Sciatic nerve (tissue), 2 donors: ENCODE measurements around the gene RGS7. TPM values are rescaled to one million over a fixed set of nuclear protein-coding genes. Genes with fewer than 3 reads are reported as not detected.
"Not testable (repeated sequence)": the region's sequence is repeated elsewhere in the genome, so short reads cannot be mapped to it uniquely, and the experiment has no call there.

ENCODE experiments used
- ATAC-seq: fragments of 200-7000 bp; cut with Tn5 transposase; one replicate; pipeline ENCODE4 v1.9.1; 2020; ENCODE audit warnings: mild to moderate bottlenecking, moderate library complexity
- DNase-seq: peaks from one replicate; pipeline ENCODE4 v3.0.0-alpha.2; 2020; ENCODE audit warnings: low spot score
- intact Hi-C: fragments of 100-400 bp; cut with DNase I; formaldehyde crosslinking; loops from one replicate; pipeline ENCODE4 v1.14.2; 2022
- total RNA-seq: library from RNA; stranded (reverse); fragmentation: NEBNext Ultra II Directional; extraction: Animal tissue kit (Norgen Biotek cat#: 25700); gene quantifications from one replicate; pipeline ENCODE4 v1.2.1, GENCODE V29; 2021
- donor health status: DM: no; HTN: no; CAD: no.
- donor health status: DM: no; HTN: no; CAD: no.

Gene RGS7
- total RNA-seq, 1 donor from 2014 or later = 2.0 TPM

DNA sequence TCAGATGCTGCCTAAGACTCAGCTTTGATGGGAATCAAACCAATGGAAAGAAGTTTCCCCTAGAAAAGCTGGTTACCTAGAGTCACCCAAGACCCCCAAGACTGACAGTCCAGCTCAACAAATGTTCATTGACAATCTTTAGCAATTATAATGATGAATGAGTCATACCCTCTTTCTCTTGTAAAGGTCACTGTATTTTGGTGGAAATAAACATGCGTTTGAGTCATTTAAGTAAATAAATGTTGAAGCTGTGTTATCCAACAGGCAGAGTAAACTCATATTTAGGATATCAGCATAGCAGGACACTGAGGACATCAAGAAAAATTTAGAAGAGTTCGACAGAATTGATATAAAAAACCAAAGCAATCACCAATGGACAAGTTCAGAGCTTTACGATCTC, 295.9 kb downstream of the RGS7 start:
- ATAC-seq (no peak), DNase-seq (no peak)
- intact Hi-C loops = no loop called here

GRCh38 chr1:241048622-241049021, 308.4 kb downstream of the RGS7 start:
- intact Hi-C loops = no loop called here
- DNase-seq = no peak
- no peak for ATAC-seq

- intact Hi-C loops = no loop called here
- ATAC-seq (no peak), DNase-seq (no peak)
These were observed 311.3 kb downstream of the RGS7 start for GRCh38 chr1:241045659-241046058.

- intact Hi-C loops = no loop called here
- ATAC-seq (no peak), DNase-seq (no peak)
These were observed 322.6 kb downstream of the RGS7 start for GRCh38 chr1:241034203-241034936.

DNA sequence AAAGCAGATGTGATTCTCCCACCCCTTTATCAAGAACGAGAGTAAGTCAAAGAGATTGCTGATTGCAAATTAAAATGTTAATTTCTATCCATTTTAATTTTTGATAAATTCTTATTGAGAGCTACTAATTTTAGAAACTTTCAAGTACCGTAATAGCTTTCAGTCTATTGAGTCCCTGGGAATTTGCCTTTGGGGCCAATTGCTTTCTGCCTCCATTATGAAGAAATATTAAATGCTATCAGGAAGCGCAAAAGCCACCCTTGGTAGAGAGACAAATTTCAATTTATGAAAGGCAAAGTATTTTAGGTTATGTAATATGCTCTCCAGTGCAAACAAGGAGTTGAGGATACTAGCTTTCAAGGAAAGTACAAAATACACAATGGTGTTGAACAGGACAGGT, 332.2 kb downstream of the RGS7 start:
- ATAC-seq = no peak
- intact Hi-C loops = no loop called here
- no peak for DNase-seq

DNA sequence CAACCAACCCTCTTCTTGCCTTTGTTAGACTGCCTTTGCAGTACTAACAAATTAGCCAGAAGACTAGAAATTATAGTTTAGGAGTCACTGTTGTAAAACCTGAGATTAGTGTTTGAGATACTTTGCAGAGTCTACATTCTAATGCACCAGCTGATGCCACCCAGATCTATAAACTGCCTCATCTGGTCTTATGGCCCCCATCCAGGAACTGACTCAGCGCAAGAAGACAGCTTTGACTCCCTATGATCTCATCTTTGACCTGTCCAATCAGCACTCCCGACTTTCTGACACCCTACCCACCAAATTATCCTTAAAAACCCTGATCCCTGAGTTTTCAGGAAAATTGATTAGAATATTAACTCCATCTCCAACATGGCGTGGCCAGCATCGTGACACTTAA, 334.6 kb downstream of the RGS7 start:
- DNase-seq (no peak), ATAC-seq (no peak)
- intact Hi-C loops = no loop called here

DNA sequence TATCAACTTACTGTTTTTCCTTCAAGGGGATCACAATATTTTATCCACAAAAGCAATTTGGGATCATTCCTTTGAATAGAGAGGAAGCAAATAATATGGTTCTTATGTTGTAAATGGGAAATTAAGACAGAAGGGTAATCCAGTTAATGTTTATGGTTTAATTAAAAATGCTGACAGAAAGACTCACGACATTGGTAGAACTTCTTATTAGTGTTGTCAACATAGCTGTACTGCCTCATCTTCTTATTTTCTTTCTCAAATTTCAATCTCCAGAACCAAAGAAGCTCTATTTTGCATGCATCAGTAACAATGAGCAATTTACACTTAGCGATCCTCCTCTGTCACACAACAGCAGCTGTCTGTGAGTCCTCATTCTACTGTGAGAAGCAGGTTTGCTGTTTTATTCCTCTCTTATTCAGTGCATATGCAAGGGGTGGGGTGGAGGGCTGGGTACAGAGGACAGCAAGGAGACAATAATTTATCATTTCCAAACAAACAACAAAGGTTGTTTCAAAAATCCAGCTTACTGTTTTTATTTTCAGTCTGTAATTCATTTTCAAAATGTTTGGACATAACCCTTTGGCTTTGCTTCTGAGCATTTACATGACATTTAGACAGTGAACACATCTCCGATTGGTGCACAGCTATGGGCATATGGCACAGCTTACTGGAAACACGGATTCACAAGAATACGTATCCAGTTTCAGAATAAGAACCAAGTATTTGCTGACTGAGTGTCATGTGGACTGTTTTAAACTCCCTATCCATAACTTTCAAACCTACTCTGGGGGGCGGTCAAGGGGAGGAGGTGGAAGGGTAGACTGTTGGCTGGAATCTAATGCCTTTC, 335.9 kb downstream of the RGS7 start:
- ATAC-seq (no peak), DNase-seq (no peak)
- intact Hi-C loops = no loop called here

DNA sequence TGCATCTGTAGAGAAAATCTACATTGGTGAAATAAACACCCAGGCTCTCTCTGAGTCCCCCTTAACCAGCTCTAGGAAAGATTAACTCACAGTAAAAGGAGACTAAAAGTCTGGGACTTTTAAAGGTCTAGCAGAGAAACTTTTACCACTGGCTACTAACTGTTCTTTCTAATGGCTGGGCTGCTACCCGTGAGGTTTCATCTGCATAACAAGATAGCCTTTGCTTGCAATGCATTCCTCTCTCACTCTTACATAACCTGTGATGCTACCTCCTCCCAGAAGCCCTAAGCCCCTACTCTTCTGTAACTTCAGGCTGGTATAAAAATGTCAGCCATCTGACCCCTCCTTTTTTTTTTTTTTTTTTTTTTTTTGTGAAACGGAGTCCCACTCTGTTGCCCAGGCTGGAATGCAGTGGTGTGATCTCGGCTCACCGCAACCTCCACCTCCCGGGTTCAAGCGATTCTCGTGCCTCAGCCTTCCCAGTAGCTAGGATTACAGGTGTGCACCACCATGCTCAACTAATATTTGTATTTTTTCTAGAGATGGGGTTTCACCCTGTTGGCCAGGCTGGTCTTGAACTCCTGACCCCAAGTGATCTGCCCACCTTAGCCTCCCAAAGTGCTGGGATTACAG, 344.2 kb downstream of the RGS7 start:
- intact Hi-C loops = no loop called here
- DNase-seq = no peak
- ATAC-seq = no peak

- intact Hi-C loops = no loop called here
- DNase-seq (no peak), ATAC-seq (no peak)
These were observed 349.3 kb downstream of the RGS7 start for GRCh38 chr1:241007668-241008067.

DNA sequence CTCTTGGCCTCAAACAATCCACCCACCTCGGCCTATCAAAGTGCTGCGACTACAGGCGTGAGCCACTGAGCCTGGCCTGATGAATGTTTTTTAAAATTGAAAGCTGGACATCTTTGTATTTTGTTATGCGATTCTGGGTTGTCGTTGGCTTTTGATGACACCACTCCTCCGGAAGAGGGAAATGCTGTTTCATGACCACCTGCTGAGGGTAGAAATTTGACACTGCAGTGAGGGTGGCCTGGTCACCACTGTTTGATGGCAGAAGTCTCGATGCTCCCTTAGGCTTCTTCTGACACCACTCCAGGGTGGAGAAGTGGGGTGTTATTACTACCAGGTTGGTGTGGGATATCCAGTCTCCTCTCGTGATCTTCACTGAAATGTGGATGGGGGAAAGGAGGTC, 357.2 kb downstream of the RGS7 start:
- ATAC-seq (no peak), DNase-seq (no peak)
- intact Hi-C loops = no loop called here

GRCh38 chr1:240998441-240999015, 358.5 kb downstream of the RGS7 start:
- DNase-seq = no peak
- ATAC-seq = no peak
- intact Hi-C loops = no loop called here

- intact Hi-C loops = no loop called here
- no peak for DNase-seq
- no peak for ATAC-seq
These were observed 359.0 kb downstream of the RGS7 start for GRCh38 chr1:240998024-240998423.

- intact Hi-C loops = no loop called here
- ATAC-seq (no peak), DNase-seq (no peak)
These were observed 364.0 kb downstream of the RGS7 start for GRCh38 chr1:240993004-240993403.

DNA sequence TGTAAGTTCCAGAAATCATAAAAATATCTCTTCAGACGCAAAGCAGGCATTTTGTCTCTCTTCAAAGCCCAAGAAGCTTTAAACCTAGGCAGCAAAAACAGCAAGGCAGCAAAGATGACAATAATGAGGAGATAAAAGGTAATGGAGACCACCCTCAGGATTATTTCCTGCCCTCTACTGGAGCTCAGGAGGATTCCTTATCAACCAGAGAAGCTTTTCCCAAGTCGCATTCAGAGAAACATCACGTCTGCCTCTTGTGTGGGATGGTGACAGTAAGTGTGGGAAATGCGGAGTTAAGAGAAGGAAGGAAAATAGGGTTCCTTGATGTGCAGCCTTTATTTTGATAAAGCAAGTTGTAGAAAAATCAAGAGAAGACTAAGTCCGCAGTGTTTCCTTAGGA, 365.8 kb downstream of the RGS7 start:
- DNase-seq (no peak), ATAC-seq (no peak)
- intact Hi-C loops = no loop called here

DNA sequence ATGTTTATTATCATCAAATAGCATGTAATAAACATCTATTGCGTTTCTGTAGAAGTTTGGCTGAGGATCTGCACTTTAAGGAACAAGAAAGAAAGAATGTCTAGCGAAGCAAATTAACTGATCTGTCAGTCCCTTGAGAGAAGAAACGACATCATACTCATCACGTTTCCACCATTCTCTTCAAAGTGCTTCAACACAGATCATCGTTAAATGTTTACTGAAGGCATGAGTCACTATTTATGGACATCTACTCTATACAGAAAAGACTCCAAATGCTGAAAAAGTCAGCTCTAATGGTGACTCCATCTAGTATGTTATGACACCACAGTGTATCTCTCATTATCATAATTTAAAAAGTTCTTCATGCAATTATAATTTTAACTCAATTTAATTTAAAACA, 369.1 kb downstream of the RGS7 start:
- ATAC-seq = no peak
- DNase-seq = no peak
- intact Hi-C loops = no loop called here

GRCh38 chr1:240985081-240985480, 371.9 kb downstream of the RGS7 start:
- intact Hi-C loops = no loop called here
- ATAC-seq = no peak
- no peak for DNase-seq

DNA sequence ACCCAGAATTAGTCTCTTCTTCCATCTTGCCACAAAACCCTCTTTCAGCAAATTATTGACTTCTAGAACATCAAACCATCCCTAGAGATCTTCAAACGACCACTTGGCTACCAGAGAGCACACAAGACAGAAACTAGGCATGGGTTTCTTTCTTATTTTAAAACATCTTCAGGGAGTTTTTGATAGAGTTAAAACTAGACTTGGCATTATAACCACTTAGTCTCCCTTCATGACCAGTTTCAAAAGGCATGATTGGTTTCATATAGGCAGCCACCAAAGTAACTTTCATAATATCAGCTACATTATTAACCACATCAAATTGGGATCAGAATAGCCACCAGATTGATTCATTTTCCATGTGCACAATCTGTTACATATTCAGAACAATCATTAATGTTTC, 376.7 kb downstream of the RGS7 start:
- DNase-seq (no peak), ATAC-seq (no peak)
- intact Hi-C loops = no loop called here

- intact Hi-C loops = no loop called here
- ATAC-seq (no peak), DNase-seq (no peak)
These were observed 380.3 kb downstream of the RGS7 start for GRCh38 chr1:240976685-240977084.

GRCh38 chr1:240973875-240974274, 383.1 kb downstream of the RGS7 start:
- intact Hi-C loops = no loop called here
- ATAC-seq (no peak), DNase-seq (no peak)

GRCh38 chr1:240972059-240972458, 384.9 kb downstream of the RGS7 start:
- ATAC-seq, intact Hi-C loops, DNase-seq: not testable (repeated sequence)
